Measurements from ENCODE around the gene CCL5.

GRCh38 chr17:35912339-35912912 is 32.3 kb upstream of the CCL5 start:
- no peak for TF ChIP-seq CTCF (conservative IDR thresholded peaks at IDR 0.05 in 1 of 2, IDR thresholded peaks at IDR 0.05 in 1 of 2; ENCODE audit: extremely low read depth in 1 of 2, insufficient read depth in 1 of 2, low read depth in 1 of 2, low read length in 2 of 2)
- TF ChIP-seq EZH2 (IDR thresholded peaks at IDR 0.05; ENCODE audit: borderline replicate concordance, low read length): no peak

Measured in mammary epithelial cell (primary cell).